HCT116 (cell line): ENCODE data around the gene CHRNB1. TPM values are rescaled to one million over a fixed set of nuclear protein-coding genes. Genes with fewer than 3 reads are reported as not detected.

Source experiments
- ATAC-seq: fragments of 200-7000 bp; cut with Tn5 transposase; 2 replicates; pipeline ENCODE4 v1.9.1; 2020; ENCODE audit warnings: mild to moderate bottlenecking, moderate library complexity
- BruUV-seq: library from RNA; stranded (reverse); fragments of 400-500 nt; replicated peaks from 2 replicates; lab custom pipeline; 2021; lab: Mats Ljungman, UMichigan
- CTCF ChIA-PET: fragments of 300-600 bp; sonication (Branson Sonifier 250); formaldehyde crosslinking; loops from one replicate; lab custom pipeline; 2021; ENCODE audit warnings: antibody characterized with exemption; lab: Charles Lee
- POLR2A ChIA-PET: fragments of 300-600, 350-600 bp; sonication (Branson Sonifier 250); formaldehyde crosslinking; loops from one replicate; lab custom pipeline; 2021; ENCODE audit warnings: antibody characterized with exemption; lab: Charles Lee
- RAD21 ChIA-PET, 2 experiments: fragments of 300-600 bp; sonication (Branson Sonifier 250); formaldehyde crosslinking; loops; one replicate each; lab custom pipeline; 2023; ENCODE audit warnings: low total read pairs in 2 of 2; ENCODE audit not compliant: uncharacterized antibody in 2 of 2, unreplicated experiment in 2 of 2, low non-redundant PET in 1 of 2; lab: Charles Lee
- DNase-seq: peaks from one replicate; pipeline ENCODE4 v3.0.0-alpha.2; 2010; ENCODE audit warnings: low read depth, low spot score
- H2AFZ ChIP-seq: fragments of 200-600 bp; shearing (Covaris generic), sonication (generic); 2 replicates; pipeline ENCODE4 v1.6.1; 2017; ENCODE audit warnings: low read depth, mixed run types, mixed read lengths, antibody characterized with exemption, low read length; ENCODE audit not compliant: poor library complexity, severe bottlenecking
- H3K27ac ChIP-seq: 2 replicates; pipeline ENCODE4 v1.5.1; 2012; ENCODE audit warnings: low read depth, low read length
- H3K27me3 ChIP-seq: fragments of 200-600 bp; sonication (generic); 2 replicates; pipeline ENCODE4 v1.6.1; 2016; ENCODE audit warnings: mixed run types, low read length, mixed read lengths; ENCODE audit not compliant: insufficient read depth
- H3K36me3 ChIP-seq, 2 experiments: fragments of 200-500 bp in 1 of 2; fragments of 200-600 bp in 1 of 2; sonication (Bioruptor generic) in 1 of 2; sonication (generic) in 1 of 2; 2 replicates each; pipeline versions ENCODE4 v1.5.1 to v1.6.1; 2014 to 2016; ENCODE audit warnings: low read length in 2 of 2, inconsistent platforms in 1 of 2, mixed read lengths in 1 of 2, mixed run types in 1 of 2; ENCODE audit not compliant: insufficient read depth in 2 of 2, control insufficient read depth in 1 of 2
- H3K4me1 ChIP-seq, 2 experiments: fragments of 200-600 bp in 1 of 2; sonication (generic) in 1 of 2; 2 replicates each; pipeline versions ENCODE4 v1.5.1 to v1.6.1; 2012 to 2017; ENCODE audit warnings: low read length in 2 of 2, inconsistent platforms in 1 of 2, mild to moderate bottlenecking in 1 of 2, mixed read lengths in 1 of 2, mixed run types in 1 of 2, moderate library complexity in 1 of 2; ENCODE audit not compliant: insufficient read depth in 2 of 2, control insufficient read depth in 1 of 2
- H3K4me2 ChIP-seq: fragments of 200-600 bp; sonication (generic); 2 replicates; pipeline ENCODE4 v1.6.1; 2017; ENCODE audit warnings: mixed run types, low read length, mixed read lengths
- H3K4me3 ChIP-seq, 2 experiments: fragments of 200-600 bp in 1 of 2; sonication (generic) in 1 of 2; replicated peaks in 1 of 2; 2 replicates each; pipeline ENCODE4 v1.5.1; 2011 to 2016; ENCODE audit warnings: low read length in 2 of 2, control low read depth in 1 of 2, low read depth in 1 of 2, mild to moderate bottlenecking in 1 of 2, mixed read lengths in 1 of 2, mixed run types in 1 of 2
- H3K79me2 ChIP-seq: fragments of 200-600 bp; sonication (generic); 2 replicates; pipeline ENCODE4 v1.6.1; 2017; ENCODE audit warnings: mild to moderate bottlenecking, mixed run types, low read length, moderate library complexity, mixed read lengths; ENCODE audit not compliant: insufficient read depth
- H3K9ac ChIP-seq: fragments of 200-600 bp; sonication (generic); 2 replicates; pipeline ENCODE4 v1.6.1; 2016; ENCODE audit warnings: low read length, mixed read lengths
- H3K9me2 ChIP-seq: fragments of 200-600 bp; sonication (generic), shearing (Covaris generic); 2 replicates; pipeline ENCODE4 v1.6.1; 2017; ENCODE audit warnings: mixed run types, mild to moderate bottlenecking, moderate library complexity; ENCODE audit not compliant: insufficient read depth
- H3K9me3 ChIP-seq, 2 experiments: fragments of 200-500 bp in 1 of 2; fragments of 200-600 bp in 1 of 2; sonication (Bioruptor generic) in 1 of 2; sonication (generic) in 1 of 2; 2 replicates each; pipeline ENCODE4 v1.6.1; 2014 to 2017; ENCODE audit warnings: low read length in 2 of 2, mixed read lengths in 2 of 2, inconsistent platforms in 1 of 2, low read depth in 1 of 2, mild to moderate bottlenecking in 1 of 2, mixed run types in 1 of 2, moderate library complexity in 1 of 2; ENCODE audit not compliant: control insufficient read depth in 1 of 2, insufficient read depth in 1 of 2
- H4K20me1 ChIP-seq: fragments of 200-600 bp; sonication (generic), shearing (Covaris generic); 2 replicates; pipeline ENCODE4 v1.6.1; 2017; ENCODE audit warnings: mixed run types, mild to moderate bottlenecking, moderate library complexity; ENCODE audit not compliant: insufficient read depth
- CEBPB ChIP-seq: IDR thresholded peaks from 2 replicates; pipeline ENCODE4 v1.6.1; 2012; ENCODE audit warnings: low read depth
- EZH2phosphoT487 ChIP-seq: fragments of 200-600 bp; IDR thresholded peaks from 2 replicates; pipeline ENCODE4 v1.6.1; 2018; ENCODE audit warnings: antibody characterized with exemption, borderline replicate concordance
- JUND ChIP-seq: IDR thresholded peaks from 2 replicates; pipeline ENCODE4 v1.6.1; 2012
- SIN3A ChIP-seq: IDR thresholded peaks from 2 replicates; pipeline ENCODE4 v1.6.1; 2012; ENCODE audit warnings: low read depth
- SP1 ChIP-seq: IDR thresholded peaks from 2 replicates; pipeline ENCODE4 v1.6.1; 2012; ENCODE audit warnings: low read depth
- TCF7L2 ChIP-seq: IDR thresholded peaks from 2 replicates; pipeline ENCODE4 v1.7.0; 2011; ENCODE audit warnings: borderline replicate concordance, inconsistent platforms; ENCODE audit not compliant: insufficient read depth, insufficient read length; ENCODE audit errors: extremely low read depth
- ZFX ChIP-seq: fragments of 450-650 bp; IDR thresholded peaks from 2 replicates; pipeline ENCODE4 v1.6.1; 2017
- ZNF274 ChIP-seq: fragments of 200-500 bp; sonication (Bioruptor generic); IDR thresholded peaks from 2 replicates; pipeline ENCODE4 v1.6.1; 2014; ENCODE audit warnings: mild to moderate bottlenecking, low read depth, low read length, inconsistent platforms
- intact Hi-C: fragments of 100-400 bp; cut with micrococcal nuclease; formaldehyde crosslinking; loops from 2 replicates; pipeline ENCODE4 v1.10.0; 2022
- total RNA-seq: library from RNA; stranded (reverse); gene quantifications from one replicate; pipeline ENCODE4 v1.2.1, GENCODE V29; 2021; ENCODE audit not compliant: unreplicated experiment
- TF ChIP-seq, protein P1 (sequence below), 3 experiments: fragments of 200-600 bp in 1 of 3; sonication (generic) in 1 of 3; IDR thresholded peaks in 2 of 3; conservative IDR thresholded peaks in 1 of 3; 2 replicates each; pipeline ENCODE4 v1.5.1; 2012 to 2017; ENCODE audit warnings: low read depth in 2 of 3, low read length in 2 of 3, antibody characterized with exemption in 1 of 3, borderline replicate concordance in 1 of 3, control low read depth in 1 of 3, mild to moderate bottlenecking in 1 of 3, mixed read lengths in 1 of 3, mixed run types in 1 of 3, moderate library complexity in 1 of 3; ENCODE audit not compliant: insufficient read depth in 1 of 3

The CHRNB1 gene
- total RNA-seq, 1 experiment from 2014 or later, result 10.4 TPM

DNA sequence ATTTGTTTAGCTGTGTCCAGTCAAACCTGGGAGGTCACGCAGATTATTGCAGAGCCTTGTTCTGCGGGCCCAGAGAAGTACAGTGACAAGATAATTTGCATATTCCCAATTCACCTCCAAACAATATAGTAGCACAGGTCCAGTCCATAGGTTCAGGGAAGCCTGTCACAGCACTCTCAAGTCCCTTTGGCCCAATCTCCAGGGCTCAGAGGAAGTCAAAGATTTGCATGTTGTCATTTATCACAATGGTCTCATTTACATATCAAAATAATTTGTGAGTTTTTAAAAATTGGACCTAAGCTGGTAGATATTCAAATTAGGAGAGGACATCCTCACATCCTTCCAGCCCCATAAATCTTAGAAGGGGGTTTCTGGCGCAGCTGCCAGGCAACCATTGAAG, 22.6 kb downstream of the CHRNB1 start:
- H3K9ac ChIP-seq, result no peak overlapping the region
- intact Hi-C loops, result no loop called here
- H3K4me3 ChIP-seq, result no peak overlapping the region
- CTCF ChIA-PET, result no interaction called here
- no peaks in the 10 kb centered on the region for H3K9me2 ChIP-seq
- H2AFZ ChIP-seq, result no peak overlapping the region
- POLR2A ChIA-PET, result no interaction called here
- BruUV-seq, result no TSS peak
- no peak for DNase-seq
- peaks cover 4% of the 10 kb centered on the region; the same call in 1 of the 2 replicates for H3K79me2 ChIP-seq
- TF ChIP-seq ZNF274, result no peak
- TF ChIP-seq TCF7L2, result no peak
- TF ChIP-seq CEBPB, result no peak
- no peak for TF ChIP-seq EZH2phosphoT487
- TF ChIP-seq JUND, result no peak
- TF ChIP-seq, protein P1, sequence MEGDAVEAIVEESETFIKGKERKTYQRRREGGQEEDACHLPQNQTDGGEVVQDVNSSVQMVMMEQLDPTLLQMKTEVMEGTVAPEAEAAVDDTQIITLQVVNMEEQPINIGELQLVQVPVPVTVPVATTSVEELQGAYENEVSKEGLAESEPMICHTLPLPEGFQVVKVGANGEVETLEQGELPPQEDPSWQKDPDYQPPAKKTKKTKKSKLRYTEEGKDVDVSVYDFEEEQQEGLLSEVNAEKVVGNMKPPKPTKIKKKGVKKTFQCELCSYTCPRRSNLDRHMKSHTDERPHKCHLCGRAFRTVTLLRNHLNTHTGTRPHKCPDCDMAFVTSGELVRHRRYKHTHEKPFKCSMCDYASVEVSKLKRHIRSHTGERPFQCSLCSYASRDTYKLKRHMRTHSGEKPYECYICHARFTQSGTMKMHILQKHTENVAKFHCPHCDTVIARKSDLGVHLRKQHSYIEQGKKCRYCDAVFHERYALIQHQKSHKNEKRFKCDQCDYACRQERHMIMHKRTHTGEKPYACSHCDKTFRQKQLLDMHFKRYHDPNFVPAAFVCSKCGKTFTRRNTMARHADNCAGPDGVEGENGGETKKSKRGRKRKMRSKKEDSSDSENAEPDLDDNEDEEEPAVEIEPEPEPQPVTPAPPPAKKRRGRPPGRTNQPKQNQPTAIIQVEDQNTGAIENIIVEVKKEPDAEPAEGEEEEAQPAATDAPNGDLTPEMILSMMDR (IDR thresholded peaks at IDR 0.05 in 2 of 3, conservative IDR thresholded peaks at IDR 0.05 in 1 of 3; ENCODE audit: borderline replicate concordance in 1 of 3, insufficient read depth in 1 of 3, low read depth in 2 of 3, low read length in 2 of 3), result no peak
- no peak for TF ChIP-seq SP1
- TF ChIP-seq SIN3A, result no peak
- no peak for TF ChIP-seq ZFX
- H3K4me1 ChIP-seq, result peaks cover 0 to 5% of the 10 kb centered on the region in 2 experiments; a peak in 1 of 4 replicates
- no peak overlapping the region for H3K4me2 ChIP-seq
- RAD21 ChIA-PET, result no interaction called here
- no peaks in the 10 kb centered on the region for H3K9me3 ChIP-seq
- H3K27me3 ChIP-seq, result no peaks in the 10 kb centered on the region
- no peak overlapping the region for H3K27ac ChIP-seq
- no peaks in the 10 kb centered on the region; a peak in 2 of 4 replicates for H3K36me3 ChIP-seq
- H4K20me1 ChIP-seq, result no peaks in the 10 kb centered on the region
- no peak for ATAC-seq
